Activated T-cell treated with anti-CD3 and anti-CD28 coated beads, Interleukin-2, amount 50 U/mL, for 72 hours (primary cell): ENCODE data around the gene TBC1D30. TPM values are rescaled to one million over a fixed set of nuclear protein-coding genes. Genes with fewer than 3 reads are reported as not detected.
"Not testable (repeated sequence)": the region's sequence is repeated elsewhere in the genome, so short reads cannot be mapped to it uniquely, and the experiment has no call there.

Experiments
- ATAC-seq, 2 donors: fragments of 150-1000 bp; cut with Tn5 transposase; replicated peaks in 1 of 2; 2 replicates each; pipeline ENCODE4 v1.10.0; 2021; ENCODE audit warnings: moderate library complexity in 2 of 2, mild to moderate bottlenecking in 1 of 2
- DNase-seq, 2 donors: peaks; one replicate each; pipeline ENCODE4 v3.0.0; 2021 to 2022; ENCODE audit warnings: mixed read lengths in 1 of 2
- H3K27ac Mint-ChIP-seq: one replicate; pipeline ENCODE4 v1.8.0; 2022; ENCODE audit warnings: mild to moderate bottlenecking, moderate library complexity, mixed read lengths
- H3K27me3 Mint-ChIP-seq: one replicate; pipeline ENCODE4 v1.8.0; 2022; ENCODE audit warnings: low read depth, mixed read lengths
- H3K36me3 Mint-ChIP-seq, 2 donors: one replicate each; pipeline ENCODE4 v1.8.0; 2022; ENCODE audit warnings: mixed read lengths in 2 of 2, mild to moderate bottlenecking in 1 of 2; ENCODE audit not compliant: insufficient read depth in 2 of 2
- H3K4me1 Mint-ChIP-seq: one replicate; pipeline ENCODE4 v1.8.0; 2022; ENCODE audit warnings: low read depth, mixed read lengths
- H3K4me3 Mint-ChIP-seq, 2 donors: one replicate each; pipeline ENCODE4 v1.8.0; 2022; ENCODE audit warnings: mild to moderate bottlenecking in 2 of 2, mixed read lengths in 2 of 2, moderate library complexity in 2 of 2
- H3K9me3 Mint-ChIP-seq, 2 donors: one replicate each; pipeline ENCODE4 v1.8.0; 2022; ENCODE audit warnings: mixed read lengths in 2 of 2
- total RNA-seq, 2 donors: library from RNA; stranded (reverse); gene quantifications; one replicate each; pipeline ENCODE4 v1.2.3, GENCODE V29; 2022

TBC1D30 gene
- total RNA-seq, 2 donors from 2014 or later: 0.14 to 0.94 TPM

DNA sequence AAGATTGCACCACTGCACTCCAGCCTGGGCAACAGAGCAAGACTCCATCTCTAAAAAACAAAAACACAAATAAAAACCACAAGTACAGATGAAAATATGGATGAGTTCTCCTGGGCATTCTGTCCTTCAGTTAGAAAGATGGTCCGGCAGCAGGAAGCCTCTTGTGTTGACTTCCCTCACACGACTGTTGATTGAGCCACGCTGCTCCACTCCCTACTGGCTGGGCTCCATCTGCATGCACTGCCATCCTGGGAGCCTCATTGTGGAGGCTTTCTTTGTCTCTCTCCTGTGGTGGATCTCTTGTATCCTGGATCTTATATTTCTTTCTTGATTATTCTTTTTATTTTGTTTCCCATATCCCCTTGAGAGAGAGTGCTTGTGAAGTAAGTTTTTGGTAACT lies 30.8 kb upstream of the TBC1D30 start:
- H3K27ac Mint-ChIP-seq: no peak overlapping the region
- no peak for ATAC-seq
- H3K9me3 Mint-ChIP-seq: no peaks in the 10 kb centered on the region
- no peak for DNase-seq
- no peaks in the 10 kb centered on the region for H3K27me3 Mint-ChIP-seq
- no peak overlapping the region for H3K4me3 Mint-ChIP-seq
- no peaks in the 10 kb centered on the region for H3K36me3 Mint-ChIP-seq
- no peaks in the 10 kb centered on the region for H3K4me1 Mint-ChIP-seq

GRCh38 chr12:64794305-64794704 lies 30.1 kb upstream of the TBC1D30 start:
- no peaks in the 10 kb centered on the region for H3K9me3 Mint-ChIP-seq
- H3K4me1 Mint-ChIP-seq: no peaks in the 10 kb centered on the region
- no peaks in the 10 kb centered on the region for H3K36me3 Mint-ChIP-seq
- H3K4me3 Mint-ChIP-seq: no peak overlapping the region
- ATAC-seq (no peak), DNase-seq (no peak)
- H3K27me3 Mint-ChIP-seq: peaks cover under 1% of the 10 kb centered on the region
- no peak overlapping the region for H3K27ac Mint-ChIP-seq

GRCh38 chr12:64796205-64796845 lies 28.1 kb upstream of the TBC1D30 start:
- H3K27ac Mint-ChIP-seq: no peak overlapping the region
- DNase-seq (peak; percentile 70 to 73), ATAC-seq (peak; percentile 78 to 83)
- no peak overlapping the region for H3K4me3 Mint-ChIP-seq
- H3K4me1 Mint-ChIP-seq: no peaks in the 10 kb centered on the region
- no peaks in the 10 kb centered on the region for H3K36me3 Mint-ChIP-seq
- peaks cover 15% of the 10 kb centered on the region for H3K27me3 Mint-ChIP-seq
- no peaks in the 10 kb centered on the region for H3K9me3 Mint-ChIP-seq

DNA sequence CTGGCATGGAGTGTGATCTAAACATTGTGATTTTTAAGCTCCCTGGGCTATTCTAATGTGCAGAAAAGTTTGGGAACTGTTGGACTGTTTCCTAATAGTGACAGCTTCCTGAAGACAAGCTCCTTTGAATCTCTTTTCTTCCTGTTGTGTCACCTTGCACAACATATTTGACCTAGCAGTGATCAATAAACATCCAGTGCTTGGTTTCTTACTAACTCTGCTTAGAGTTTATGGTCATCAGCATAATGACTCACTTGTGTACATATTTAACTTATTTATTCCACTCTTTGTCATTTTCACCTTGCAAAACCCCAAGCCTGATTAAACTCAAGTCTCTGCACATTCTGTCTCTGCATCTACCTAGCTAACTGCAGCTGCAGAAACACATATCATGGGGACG lies 27.3 kb upstream of the TBC1D30 start:
- no peaks in the 10 kb centered on the region for H3K36me3 Mint-ChIP-seq
- no peaks in the 10 kb centered on the region for H3K4me1 Mint-ChIP-seq
- DNase-seq (no peak), ATAC-seq (peak in 1 of 2 donors; percentile 26)
- H3K27ac Mint-ChIP-seq: no peak overlapping the region
- H3K27me3 Mint-ChIP-seq: peaks cover 15% of the 10 kb centered on the region
- no peaks in the 10 kb centered on the region for H3K9me3 Mint-ChIP-seq
- no peak overlapping the region for H3K4me3 Mint-ChIP-seq

GRCh38 chr12:64798165-64798564 lies 26.3 kb upstream of the TBC1D30 start:
- DNase-seq (no peak), ATAC-seq (no peak)
- no peaks in the 10 kb centered on the region for H3K9me3 Mint-ChIP-seq
- no peak overlapping the region for H3K27ac Mint-ChIP-seq
- H3K4me1 Mint-ChIP-seq: no peaks in the 10 kb centered on the region
- H3K36me3 Mint-ChIP-seq: no peaks in the 10 kb centered on the region
- peaks cover 19% of the 10 kb centered on the region for H3K27me3 Mint-ChIP-seq
- H3K4me3 Mint-ChIP-seq: no peak overlapping the region

DNA sequence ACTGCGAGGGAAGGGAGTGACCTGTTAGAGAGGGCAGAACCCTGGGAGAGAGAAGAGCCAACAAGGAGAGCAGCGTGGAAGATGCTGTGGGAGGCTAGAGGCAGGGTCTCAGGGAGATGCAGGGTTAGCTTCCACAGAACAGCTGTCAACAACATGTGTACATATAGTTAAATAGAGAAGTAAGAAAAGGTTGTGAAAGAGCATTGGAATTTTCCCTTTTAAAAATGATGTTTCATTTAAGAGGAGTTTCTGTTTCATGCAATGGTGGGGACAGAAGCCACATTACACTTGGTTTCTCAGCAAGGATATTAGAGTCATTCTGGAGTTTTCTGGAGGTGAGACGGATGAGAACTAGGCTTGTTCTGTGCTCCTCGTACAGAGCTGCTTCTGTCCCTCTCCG lies 23.8 kb upstream of the TBC1D30 start:
- Mint-ChIP-seq H3K36me3 (no peaks in the 10 kb centered on the region), H3K27me3 (peaks cover 34% of the 10 kb centered on the region), H3K4me3 (no peak overlapping the region), H3K9me3 (no peaks in the 10 kb centered on the region), H3K4me1 (no peaks in the 10 kb centered on the region), H3K27ac (no peak overlapping the region)
- no peak for ATAC-seq
- no peak for DNase-seq

DNA sequence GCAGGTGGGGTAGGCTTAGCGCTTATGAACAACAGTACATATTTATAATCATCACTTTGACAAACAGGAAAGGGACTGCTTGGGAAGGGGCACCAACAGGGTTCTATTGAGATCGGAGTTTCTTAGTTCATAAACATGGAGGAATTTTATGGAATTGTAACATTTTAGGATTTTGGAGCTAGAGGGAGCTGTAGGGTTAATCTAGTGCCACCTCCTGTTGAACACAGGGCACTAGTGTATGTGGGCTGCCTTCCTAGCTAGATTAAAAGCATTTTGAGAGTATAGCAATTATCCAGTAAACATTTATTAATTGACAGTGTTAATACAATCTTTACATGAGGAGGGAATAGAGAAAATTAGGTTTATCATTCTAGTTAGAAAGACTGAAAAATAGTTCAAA lies 23.1 kb upstream of the TBC1D30 start:
- Mint-ChIP-seq H3K4me3 (no peak overlapping the region), H3K4me1 (no peaks in the 10 kb centered on the region), H3K36me3 (no peaks in the 10 kb centered on the region), H3K27me3 (peaks cover 37% of the 10 kb centered on the region), H3K27ac (no peak overlapping the region), H3K9me3 (no peaks in the 10 kb centered on the region)
- no peak for DNase-seq
- no peak for ATAC-seq

DNA sequence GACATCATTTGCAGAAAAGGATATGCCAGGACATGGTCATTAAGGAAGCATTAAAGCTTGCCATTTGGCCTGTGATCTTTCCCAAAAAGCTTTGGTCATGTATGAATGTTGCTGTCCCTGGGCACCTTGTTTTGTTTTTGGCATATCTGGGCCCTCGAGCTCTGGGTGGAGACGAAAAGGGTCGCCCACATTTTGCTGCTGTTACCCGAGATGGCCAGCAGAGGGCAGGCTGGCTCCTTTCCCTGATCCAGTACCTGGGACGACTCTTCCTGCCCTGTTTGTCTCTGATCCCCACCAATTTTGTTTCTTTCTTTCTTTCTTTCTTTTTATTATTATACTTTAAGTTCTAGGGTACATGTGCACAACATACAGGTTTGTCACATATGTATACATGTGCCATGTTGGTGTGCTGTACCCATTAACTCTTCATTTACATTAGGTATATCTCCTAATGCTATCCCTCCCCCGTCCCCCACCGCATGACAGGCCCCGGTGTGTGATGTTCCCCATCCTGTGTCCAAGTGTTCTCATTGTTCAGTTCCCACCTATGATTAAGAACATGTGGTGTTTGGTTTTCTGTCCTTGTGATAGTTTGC lies 22.2 kb upstream of the TBC1D30 start:
- H3K27ac Mint-ChIP-seq, ATAC-seq, H3K9me3 Mint-ChIP-seq, H3K4me1 Mint-ChIP-seq, H3K4me3 Mint-ChIP-seq, H3K36me3 Mint-ChIP-seq: not testable (repeated sequence)
- peaks cover 46% of the 10 kb centered on the region for H3K27me3 Mint-ChIP-seq
- DNase-seq: peak; percentile 47 to 67

- Mint-ChIP-seq H3K36me3 (no peaks in the 10 kb centered on the region), H3K27me3 (peaks cover 57% of the 10 kb centered on the region), H3K27ac (no peak overlapping the region), H3K4me3 (no peak overlapping the region), H3K4me1 (no peaks in the 10 kb centered on the region), H3K9me3 (peaks cover 0 to 3% of the 10 kb centered on the region in 2 donors)
- ATAC-seq: no peak
- DNase-seq: no peak
Observed at GRCh38 chr12:64806173-64806572, 18.3 kb upstream of the TBC1D30 start.

DNA sequence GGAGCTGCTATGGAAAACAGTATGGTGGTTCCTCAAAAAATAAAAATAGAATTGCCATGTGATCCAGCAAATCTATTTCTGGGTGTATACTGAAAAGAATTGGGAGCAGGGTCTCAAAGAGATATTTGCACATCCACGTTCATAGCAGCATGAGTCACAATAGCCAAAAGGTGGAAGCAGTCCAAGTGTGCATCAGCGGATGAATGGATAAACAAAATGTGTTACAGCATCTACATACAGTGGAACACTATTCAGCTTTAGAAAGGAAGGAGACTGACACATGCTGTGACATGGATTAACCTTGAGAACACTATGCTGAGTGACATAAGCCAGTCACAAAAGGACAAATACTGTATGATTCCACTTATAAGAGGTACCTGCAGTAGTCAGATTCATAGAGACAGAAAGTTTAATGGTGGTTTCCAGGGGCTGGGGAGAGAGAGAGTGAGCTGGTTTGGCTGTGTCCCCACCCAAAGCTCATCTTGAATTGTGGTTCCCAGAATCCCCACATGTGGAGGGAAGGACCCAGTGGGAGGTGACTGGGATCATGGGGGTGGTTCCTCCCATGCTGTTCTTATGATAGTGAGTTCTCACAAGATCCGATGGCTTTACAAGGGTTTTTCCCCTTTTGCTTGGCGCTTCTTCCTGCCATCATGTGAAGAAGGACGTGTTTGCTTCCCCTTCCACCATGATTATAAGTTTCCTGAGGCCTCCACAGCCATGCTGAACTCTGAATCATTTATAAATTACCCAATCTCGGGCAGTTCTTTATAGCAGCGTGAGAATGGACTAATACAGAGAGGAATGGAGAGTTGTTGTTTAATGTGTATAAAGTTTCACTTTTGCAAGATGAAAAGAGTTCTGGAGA lies 17.6 kb upstream of the TBC1D30 start:
- Mint-ChIP-seq H3K27ac (no peak overlapping the region), H3K27me3 (peaks cover 62% of the 10 kb centered on the region), H3K4me3 (no peak overlapping the region), H3K9me3 (peaks cover 0 to 3% of the 10 kb centered on the region in 2 donors), H3K36me3 (no peaks in the 10 kb centered on the region), H3K4me1 (no peaks in the 10 kb centered on the region)
- DNase-seq (no peak), ATAC-seq (no peak)

GRCh38 chr12:64808110-64808509 lies 16.3 kb upstream of the TBC1D30 start:
- peaks cover 0 to 3% of the 10 kb centered on the region in 2 donors for H3K9me3 Mint-ChIP-seq
- ATAC-seq (no peak), DNase-seq (no peak)
- H3K27me3 Mint-ChIP-seq: peaks cover 58% of the 10 kb centered on the region
- no peak overlapping the region for H3K27ac Mint-ChIP-seq
- H3K4me1 Mint-ChIP-seq: no peaks in the 10 kb centered on the region
- H3K4me3 Mint-ChIP-seq: no peak overlapping the region
- H3K36me3 Mint-ChIP-seq: no peaks in the 10 kb centered on the region

DNA sequence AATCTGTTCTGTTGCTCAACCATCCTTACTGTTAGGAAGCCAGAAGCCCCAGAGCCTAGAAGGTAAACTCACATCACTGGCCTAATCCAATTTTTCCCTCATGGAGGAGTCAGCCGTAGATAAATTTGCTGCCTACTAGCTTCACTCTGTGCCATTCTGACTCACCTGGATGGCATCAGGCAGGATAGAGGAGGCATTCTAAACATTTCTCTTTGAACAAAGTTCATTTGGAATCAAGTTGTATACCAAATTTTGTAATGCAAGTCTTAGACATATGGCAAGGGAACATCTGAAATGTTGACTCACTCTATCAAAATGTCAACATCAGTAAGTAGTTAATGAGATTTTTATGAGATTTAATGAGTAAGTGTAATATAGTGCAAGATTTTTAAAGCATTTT lies 13.6 kb upstream of the TBC1D30 start:
- no peak for ATAC-seq

DNA sequence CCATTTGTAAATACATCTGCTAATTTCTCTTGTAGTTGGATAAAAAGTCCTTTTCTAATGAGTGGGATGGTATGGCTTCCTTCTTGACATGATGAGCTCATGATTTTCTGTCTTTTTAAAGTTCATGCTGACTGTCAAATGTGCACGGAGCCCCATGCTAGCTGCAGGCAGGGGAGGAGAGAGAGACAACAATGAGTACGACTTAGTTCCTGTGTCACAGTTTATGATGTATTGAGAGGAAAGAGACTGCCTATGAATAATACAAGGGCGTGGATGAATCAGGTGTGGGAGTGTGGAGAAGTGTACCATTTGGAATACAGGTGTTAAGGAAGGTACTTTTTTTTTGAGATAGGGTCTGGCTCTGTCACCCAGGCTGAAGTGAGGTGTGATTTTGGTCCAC lies 10.7 kb upstream of the TBC1D30 start:
- H3K9me3 Mint-ChIP-seq: no peaks in the 10 kb centered on the region
- ATAC-seq: no peak

More for the DNA sequence above, 13.6 kb upstream of the TBC1D30 start:
- Mint-ChIP-seq H3K9me3 (peaks cover 0 to 3% of the 10 kb centered on the region in 2 donors), H3K27me3 (peaks cover 43% of the 10 kb centered on the region), H3K27ac (no peak overlapping the region), H3K4me3 (no peak overlapping the region), H3K36me3 (no peaks in the 10 kb centered on the region), H3K4me1 (no peaks in the 10 kb centered on the region)
- no peak for DNase-seq

More for the DNA sequence above, 10.7 kb upstream of the TBC1D30 start:
- Mint-ChIP-seq H3K4me3 (no peak overlapping the region), H3K36me3 (no peaks in the 10 kb centered on the region), H3K27ac (no peak overlapping the region), H3K27me3 (peaks cover 34% of the 10 kb centered on the region), H3K4me1 (no peaks in the 10 kb centered on the region)
- DNase-seq: no peak
